HG03565 (cell line): ENCODE results near the gene EVI5L.
"Not testable (repeated sequence)": the region's sequence is repeated elsewhere in the genome, so short reads cannot be mapped to it uniquely, and the experiment has no call there.

Experiments used
- ATAC-seq: cut with Tn5 transposase; IDR thresholded peaks from one replicate; pipeline ENCODE4 v1.9.1; 2021; ENCODE audit warnings: mild to moderate bottlenecking, moderate library complexity; ENCODE audit not compliant: unreplicated experiment

Gene EVI5L

DNA sequence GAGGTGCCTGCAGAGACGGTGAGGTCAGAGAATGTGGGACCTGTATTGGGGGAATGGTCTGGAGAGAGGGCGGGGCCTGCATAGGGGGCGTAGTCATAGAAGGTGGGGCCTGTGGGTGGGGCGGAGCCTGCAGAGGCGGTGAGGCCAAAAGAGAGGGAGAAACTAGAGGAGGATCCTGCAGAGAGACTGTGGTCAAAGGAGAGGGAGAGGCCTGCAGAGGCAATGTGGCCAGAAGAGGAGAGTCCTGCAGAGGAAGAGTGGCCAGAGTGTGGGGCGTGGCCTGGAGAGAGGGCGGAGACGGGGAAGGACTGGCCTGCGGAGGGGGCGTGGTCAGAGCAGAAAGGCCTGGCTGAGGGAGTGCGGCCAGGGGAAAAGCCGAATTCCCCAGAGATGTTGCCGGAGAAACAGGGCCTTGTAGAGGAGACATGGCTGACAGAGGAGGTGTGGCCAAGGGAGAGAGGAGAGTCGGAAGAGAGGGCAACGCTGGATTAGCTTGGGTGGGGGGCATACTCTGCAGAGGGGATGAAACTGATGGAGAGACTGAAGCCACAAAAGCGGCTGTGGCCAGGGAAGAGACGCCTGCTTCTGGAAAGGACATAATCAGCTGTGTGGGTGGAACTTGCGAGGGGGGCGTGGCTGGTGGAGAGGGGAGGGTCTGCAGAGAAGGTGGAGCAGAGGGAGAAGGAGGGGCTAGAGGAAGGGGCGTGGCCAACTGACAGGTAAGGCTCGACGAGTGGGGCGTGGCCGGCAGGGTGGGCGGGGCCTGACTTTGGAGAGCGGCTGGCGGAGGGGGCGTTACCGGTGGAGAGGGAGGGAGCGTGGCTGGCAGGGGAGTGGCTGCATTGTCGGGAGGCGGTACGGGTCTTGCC is 41.7 kb downstream of the EVI5L start:
- ATAC-seq = no peak

DNA sequence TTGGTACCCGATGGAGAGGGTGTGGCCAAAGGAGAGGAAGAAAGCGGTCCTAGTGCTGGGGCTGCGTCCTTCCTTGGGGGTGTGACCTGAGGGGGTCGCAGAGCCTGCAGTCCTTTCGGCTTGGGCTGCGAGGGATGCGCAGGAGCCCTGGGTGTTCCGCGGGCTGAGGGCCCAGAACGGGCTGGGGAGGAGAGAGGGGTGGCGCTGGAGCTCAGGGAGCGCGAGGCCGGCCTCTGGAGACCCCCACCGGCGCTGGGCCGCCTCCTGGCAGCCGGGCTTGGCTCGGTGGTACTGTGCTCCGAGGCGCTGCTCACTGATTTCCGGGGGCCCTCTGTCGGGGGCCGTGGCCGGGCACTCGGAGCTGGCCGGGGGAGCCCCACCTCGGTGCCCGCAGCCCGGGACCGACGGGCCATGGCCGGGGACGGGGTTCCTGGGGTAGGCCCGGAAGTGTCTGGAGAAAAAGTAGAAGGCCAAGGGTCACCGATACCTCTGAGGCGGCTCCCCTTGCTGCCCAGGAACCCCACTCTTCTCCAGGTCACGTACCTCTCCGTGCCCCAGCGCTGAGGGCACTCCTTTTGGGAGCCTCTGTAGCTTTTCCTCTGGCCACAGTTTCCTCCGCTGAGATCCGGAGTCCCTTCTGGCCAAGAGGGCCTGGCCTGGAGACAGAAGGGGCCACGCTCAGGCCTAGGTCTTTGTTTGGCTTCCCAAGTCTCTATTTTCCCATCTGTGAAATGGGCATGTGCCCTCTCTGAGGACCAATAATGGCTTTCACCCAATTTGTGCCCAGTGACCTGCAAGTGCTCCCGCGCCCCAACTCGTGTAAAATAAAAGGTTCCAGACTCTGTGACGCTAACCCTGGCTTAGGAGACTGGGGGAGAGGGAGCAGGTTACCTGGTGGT is 42.5 kb downstream of the EVI5L start:
- ATAC-seq = no peak

DNA sequence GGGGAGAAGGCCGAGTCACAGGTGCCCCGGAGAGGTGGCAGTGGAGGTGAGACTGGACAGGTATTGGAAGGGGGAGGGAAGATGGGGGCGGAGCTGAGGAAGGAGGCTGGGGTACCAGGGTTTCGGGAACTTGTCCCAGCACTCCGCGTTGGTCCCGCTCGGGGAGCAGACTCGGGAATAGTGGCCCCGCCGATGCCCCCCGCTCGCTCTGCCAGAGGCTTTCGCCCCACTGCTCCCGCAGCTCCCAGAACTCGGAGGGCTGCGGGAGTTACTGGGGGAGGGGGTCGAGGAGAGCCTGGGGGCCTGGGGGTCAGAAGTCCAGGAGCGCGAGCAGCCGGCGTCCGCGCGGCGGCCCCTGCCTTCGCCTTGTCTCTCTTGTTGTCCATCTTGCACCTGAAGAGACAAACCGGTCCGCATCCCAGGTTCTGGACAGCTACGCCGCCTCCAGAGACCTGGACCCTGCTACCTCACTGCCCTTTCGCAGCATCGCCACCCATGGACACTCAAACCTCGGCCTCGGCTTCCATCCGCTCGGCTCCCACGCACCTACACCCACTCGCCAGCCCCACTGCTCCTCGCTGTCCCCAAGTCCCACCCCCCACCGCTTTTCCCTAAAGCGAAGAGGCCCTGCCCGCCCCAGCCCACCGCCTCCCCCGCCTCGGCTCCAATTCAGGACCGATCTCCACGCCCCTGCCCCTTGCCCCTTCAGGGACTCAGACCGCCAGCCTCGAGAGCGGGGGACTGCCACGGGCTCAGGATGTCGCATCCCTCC is 43.5 kb downstream of the EVI5L start:
- no peak for ATAC-seq

DNA sequence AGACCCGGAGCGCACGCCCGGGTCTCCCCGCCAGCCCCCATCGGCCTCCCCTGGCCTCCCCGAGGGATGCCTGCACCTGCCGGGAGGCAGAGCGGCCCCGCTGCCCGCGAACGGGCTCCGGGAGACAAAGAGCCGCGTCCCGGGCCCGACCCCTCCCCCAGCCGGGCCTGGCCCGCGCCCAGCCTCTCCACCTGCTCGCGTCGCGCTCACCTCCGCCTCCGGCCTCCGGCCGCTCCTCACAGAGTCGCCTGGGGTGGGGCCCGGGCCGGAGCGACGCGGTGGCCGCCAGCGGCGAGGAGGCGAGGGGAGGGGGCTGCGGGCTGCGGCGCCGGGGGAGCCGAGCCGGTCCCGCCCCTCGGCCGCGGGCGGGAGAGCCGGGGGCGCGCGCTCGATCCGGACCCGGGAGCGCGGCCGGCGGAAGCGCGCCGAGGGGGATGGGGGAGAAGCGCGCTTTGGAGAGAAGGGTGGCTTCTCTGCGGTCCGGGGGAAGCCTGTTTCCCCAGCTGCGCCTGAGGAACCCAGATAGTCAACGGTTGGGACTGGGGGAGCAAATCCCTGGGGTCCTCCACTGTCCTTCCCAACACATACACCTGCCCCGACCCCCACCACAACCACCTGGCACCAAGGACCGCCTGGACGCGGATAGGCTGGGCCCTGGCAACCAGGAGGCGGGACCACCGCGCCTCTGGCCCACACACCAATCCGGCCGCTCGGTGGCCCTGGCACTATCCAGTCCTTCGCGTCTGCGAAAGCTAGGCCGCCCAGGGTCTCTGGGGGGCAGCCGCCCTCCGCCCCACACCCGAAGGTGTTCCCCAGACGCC is 44.3 kb downstream of the EVI5L start, which contains the start of gene PRR36:
TSS of gene PRR36 (minus strand) at position 315 of the 821 bp plus-strand sequence. CDS start 701 bp downstream, outside the sequence.
- ATAC-seq = no peak

DNA sequence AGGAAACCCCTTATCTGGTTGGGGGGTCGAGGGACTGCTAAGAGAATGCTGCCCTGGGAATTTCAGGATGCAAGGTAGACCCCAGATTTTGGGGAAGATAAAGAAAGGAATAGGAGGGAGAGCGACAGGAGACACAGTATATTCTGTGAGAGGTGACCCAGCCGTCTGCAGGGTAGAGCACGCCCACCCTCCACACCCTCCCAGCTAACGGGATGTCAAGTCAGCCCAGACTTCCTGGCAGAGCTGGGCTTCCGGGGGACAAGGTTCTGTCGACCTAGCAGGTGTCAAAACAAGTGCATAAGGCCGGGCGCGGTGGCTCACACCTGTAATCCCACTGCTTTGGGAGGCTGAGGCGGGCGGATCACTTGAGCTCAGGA is 44.9 kb downstream of the EVI5L start:
- no peak for ATAC-seq

DNA sequence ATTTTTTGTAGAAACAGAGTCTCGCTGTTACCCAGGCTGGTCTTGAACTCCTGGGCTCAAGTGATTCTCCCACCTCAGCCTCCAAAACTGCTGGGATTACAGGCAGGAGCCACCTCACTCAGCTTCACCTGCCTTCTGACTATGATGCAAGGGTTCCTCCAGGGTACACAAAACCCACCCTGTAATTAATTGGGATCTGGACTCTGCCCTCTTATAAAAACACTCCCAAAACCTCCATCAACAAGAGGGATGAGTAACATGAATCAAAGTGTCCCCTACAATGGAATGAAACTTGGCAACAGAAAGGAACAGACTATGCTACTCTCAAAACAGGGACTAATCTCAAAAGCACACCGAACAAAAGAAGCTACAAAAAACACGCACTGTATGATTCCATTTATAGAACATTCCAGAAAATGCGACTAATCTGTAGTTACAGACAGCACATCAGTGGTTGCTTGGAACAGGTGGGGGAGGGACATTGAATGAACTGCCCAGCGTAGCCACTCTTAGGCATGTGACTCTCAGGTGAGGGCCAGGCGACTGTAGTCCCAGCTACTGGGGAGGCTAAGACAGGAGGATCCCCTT is 47.3 kb downstream of the EVI5L start:
- no peak for ATAC-seq

DNA sequence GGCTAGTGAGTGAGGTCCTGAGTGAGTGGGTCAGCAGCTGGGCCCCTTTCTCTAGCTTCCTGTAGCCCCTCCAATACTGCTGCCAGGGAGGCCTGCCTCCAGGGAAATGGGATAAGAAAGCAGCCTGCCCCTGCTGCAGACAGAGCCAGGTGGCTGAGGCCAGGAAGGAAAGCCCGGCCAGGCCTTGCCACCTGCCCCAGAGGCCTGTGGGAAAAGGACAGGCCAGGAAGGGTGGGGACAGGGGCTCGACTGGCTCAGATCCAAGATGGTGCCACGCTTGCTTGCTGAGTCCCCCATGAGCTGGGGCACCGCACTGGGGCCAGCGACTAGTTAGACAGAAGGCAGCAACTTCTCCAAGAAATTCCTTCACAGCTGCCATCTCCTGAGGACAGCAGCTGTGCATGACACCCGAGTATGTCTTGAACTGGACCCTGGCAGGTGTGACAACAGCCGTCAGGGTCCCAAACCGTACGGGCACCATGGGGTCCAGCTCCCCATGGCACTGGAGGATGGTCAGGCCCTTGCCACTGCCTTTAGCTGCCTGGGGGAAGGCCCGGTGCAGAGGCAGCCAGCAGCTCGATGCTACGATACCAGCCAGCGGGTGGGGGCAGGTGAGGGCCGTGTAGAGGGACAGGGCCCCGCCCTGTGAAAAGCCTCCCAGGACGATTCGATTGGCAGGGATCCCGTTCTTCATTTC is 49.2 kb downstream of the EVI5L start:
- ATAC-seq = no peak

DNA sequence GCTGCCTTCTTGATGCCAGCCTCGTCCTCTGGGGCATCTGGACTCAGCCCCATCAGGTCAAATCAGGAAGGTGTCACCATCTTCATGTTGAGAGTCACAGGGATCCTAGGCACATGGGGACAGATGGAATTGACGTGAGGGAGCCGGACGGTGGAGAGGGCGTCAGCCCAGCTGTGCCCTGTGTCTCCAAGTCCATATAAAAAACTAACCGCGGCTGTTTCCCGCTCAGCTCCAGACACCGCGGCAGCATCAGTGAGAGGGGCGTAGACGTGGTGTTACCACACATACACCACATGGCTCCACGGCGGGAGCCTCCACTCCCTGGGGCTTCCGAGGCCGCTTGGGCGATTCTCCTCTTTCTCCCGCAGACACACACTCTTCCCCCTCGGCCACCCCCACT is 49.8 kb downstream of the EVI5L start:
- ATAC-seq = no peak

DNA sequence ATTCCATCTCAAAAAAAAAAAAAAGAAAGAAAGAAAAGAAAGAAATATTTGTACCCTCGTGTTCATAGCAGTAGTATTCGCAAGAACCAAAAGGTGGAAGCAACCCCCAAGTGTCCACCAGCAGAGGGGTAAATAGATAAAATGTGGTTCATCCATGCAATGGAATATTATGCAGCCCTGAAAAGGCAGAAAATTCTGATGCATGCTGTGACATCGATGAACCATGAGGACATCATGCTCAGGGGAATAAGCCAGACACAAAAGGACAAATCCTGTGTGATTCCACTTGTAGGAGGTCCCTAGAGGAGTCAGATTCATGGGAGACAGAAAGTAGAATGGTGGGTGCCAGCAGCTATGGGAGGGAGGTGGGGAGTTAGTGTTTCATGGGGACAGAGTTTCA is 51.9 kb downstream of the EVI5L start:
- ATAC-seq = no peak

DNA sequence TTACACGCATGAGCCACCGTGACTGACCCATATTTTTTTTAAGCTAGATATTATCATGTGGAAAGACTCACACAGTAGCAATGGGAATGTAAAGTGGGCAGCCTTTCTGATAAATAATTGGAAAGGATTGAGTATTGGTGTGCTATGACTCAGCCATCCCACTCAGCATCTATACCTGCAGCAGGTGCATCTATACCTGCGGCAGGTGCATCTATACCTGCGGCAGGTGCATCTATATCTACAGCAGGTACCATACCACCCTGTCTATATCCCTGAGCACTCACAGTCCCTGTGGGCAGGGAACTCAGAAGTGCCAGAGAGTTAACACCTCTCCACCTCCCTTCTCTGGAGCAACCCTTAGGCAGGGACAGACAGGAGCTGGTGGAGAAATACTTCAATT is 53.1 kb downstream of the EVI5L start:
- no peak for ATAC-seq

DNA sequence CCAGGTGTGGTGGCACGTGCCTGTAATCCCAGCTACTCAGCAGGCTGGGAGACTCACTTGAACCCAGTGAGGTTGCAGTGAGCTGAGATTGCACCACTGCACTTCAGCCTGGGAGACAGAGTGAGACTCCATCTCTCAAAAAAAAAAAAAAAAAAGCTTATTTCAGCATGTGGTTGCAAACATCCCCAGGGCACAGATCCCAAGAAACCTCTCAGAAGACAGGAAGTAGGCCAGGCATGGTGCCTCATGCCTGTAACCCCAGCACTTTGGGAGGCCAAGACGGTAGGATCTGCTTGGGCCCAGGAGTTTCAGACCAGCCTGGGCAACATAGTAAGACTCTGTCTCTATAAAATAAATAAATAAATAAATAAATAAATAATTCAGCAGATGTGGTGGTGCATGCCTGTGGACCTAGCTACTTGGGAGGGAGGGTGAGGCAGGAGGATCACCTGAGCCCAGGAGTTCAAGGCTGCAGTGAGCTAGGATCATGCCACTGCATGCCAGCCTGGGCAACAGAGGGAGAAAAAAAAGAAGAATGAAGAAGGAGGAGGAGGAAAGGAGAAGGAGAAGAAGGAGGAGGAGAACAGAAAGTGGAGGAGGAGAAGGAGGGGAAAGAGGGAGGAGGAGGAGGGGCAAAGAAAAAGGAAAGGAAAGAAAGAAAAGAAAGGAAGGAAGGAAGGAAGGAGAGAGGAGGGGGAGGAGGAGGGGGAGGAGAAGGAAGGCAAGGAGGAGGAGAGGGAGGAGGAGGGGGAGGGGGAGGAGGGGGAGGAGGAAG is 54.0 kb downstream of the EVI5L start:
- ATAC-seq = no peak

DNA sequence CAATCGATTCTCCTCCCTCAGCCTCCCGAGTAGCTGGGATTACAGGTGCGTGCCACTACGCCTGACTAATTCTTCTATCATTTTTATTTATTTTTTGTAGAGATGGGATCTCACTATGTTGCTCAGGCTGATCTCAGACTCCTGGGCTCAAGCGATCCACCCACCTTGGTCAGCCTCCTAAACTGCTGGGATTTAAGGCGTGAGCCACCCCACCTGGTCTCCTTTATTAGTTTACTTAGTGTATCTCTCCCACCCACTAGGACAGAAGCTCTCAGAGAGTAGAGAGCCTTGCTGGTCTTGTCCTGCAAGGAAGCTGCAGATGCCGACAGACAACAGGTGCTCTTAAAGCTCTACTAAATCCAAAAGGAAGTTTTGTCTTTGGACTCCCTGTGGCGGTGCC is 55.8 kb downstream of the EVI5L start:
- no peak for ATAC-seq

DNA sequence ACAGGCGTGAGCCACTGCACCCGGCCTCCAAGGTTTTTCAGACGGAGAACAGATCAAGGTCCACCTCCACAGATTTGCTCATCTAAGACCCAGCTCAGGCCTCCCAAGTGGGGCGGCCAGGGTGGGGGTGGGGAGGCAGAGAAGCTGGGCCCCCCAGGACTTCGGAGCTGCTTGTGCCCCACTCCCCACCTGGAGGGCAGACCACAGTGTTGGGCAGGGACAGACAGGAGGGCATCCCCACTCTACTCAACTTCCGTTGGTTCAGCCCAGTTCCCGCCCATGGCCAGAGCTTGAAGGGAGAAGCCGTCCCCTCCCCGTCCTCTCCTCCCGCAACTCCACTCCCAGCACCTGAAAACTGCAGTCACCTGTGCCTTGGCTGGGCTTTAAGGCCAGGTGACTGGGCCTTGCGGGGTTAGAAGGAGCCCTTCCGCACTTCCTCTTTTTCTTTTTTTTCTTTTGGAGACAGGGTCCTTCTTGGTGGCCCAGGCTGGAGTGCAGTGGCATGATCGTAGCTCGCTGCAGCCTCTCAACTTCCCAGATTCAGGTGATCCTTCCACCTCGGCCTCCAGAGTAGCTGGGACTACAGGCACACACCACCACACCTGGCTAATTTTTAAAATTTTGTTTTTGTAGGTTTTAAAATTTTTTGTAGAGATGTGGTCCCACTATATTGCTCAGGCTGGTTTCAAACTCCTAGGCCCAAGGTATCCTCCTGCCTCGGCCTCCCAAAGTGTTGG is 57.6 kb downstream of the EVI5L start:
- ATAC-seq = no peak

DNA sequence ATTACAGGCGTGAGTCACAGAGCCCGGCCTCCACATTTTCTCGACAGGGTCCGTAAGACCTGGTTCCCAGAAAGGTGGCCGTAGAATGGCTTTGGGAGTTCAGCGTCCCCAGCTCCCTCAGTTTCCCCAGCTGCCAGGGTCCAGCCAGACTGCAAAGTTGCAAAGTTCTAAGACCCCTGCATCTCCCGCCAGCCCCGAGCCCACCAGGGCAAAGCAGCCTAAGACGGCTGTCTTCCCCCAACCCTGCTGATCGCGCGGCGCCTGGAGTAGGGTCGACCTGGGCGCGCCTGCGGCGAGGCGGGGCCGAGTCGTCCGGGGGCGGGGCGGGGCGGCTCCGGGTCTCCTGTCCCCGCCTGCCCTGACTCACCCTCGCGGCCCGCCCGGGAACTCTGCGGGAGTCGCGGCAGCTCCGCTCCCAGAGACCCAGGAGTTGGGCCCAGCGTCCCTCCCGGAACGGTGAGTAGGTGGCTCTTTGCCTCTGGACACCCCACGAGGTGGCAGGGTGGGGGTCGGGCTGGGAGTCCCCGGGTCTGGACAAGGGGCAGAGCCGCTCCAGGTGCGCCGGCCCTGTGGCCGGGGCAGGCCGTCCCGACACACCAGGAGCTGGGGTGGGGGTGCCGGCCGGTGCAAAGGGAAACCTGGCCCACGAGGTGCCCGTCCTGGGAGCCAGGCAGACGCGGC is 58.3 kb downstream of the EVI5L start, which contains the start of gene LRRC8E:
TSS of gene LRRC8E (plus strand) at position 366 of the 681 bp plus-strand sequence. CDS start 7,094 bp downstream, outside the sequence.
- no peak for ATAC-seq

DNA sequence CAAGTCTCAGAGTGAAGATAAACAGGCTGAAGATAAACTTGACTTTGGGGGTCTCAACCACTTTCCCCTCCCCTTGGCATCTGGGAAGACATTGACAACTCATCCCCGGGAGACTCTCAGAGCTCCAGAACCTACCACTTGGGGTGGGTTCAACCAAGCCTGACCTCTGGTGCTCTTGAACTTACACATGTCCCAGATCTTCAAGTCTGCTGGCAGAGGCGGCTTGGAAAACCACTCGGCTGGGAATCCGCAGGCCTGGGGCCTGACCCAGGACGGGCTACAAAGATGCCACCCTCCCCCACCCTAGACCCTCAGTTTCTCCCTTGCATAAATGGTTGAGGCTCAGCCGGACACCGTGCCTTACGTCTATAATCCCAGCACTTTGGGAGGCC is 58.8 kb downstream of the EVI5L start:
- no peak for ATAC-seq

DNA sequence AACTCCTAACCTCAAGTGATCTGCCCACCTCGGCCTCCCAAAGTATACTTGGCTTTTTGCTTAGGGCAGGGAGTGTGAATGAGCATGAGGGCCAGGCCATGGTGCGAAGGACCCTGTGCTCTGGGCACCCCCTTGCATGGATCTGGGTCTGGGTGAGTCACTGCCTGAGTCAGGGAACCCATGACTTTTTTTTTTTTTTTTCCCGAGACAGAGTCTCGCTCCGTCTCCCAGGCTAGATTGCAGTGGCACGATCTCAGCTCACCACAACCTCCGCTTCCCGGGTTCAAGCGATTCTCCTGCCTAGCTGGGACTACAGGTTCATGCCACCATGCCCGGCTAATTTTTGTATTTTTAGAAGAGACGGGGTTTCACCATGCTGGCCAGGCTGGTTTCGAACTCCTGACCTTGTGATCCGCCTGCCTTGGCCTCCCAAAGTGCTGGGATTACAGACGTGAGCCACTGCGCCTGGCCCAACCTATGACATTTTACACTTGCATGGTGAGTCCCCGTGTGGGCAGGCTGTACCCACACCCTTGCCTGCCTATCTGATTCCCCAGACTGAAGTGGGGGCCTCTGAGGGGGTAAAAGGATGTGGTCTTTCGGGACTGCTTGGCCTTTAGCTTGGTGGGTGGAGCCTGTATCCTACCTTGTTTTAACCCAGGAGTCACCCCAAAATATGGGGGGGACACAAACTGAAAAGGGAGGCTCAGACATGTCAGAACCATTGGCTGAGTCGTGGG is 63.5 kb downstream of the EVI5L start:
- ATAC-seq = not testable (repeated sequence)
